Activated CD8-positive, alpha-beta memory T cell treated with anti-CD3 and anti-CD28 coated beads, Interleukin-2, amount 50 U/mL, for 1 hour (primary cell): ENCODE measurements around the gene KIAA0825.

Source experiments
- DNase-seq: peaks from one replicate; pipeline ENCODE4 v3.0.0-alpha.2; 2020; ENCODE audit errors: extremely low read depth

Gene KIAA0825

DNA sequence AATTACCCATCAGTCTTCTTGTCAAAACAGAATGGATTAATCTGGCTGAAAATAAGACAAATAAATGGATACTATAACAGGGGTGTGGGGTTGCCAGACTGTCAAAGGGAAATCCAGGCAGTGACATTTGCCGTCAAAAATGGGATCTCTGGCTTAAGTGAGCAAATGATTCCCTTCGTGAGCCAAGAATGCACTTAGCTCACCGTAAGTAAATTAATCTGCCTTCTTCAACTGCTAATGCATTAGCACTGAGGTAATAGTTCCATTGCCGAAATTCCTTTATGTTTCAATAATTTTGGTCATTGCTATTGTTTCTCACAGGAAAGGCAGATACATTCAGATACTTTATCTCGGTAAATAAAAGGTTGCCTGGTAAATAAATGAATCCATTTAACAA lies 377.8 kb downstream of the KIAA0825 start:
- no peak for DNase-seq

DNA sequence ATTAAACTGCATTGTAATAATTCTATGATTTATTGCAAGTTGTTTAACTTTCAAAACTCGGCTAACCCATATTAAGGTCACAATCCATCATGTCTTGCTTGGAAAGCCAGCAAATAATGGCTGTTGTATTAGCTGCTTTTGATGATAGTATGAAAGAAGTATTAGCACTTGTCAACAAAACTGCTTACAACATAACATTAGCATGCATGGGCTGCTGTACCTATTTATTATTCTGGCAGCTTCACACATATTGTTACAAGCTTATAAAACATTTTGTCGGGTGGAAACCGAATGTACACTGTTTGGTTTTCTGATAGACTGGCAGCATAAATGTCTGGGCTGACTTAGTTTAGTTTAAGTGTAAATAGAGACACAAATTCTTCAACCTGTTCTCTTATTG lies 378.3 kb downstream of the KIAA0825 start:
- DNase-seq: no peak

DNA sequence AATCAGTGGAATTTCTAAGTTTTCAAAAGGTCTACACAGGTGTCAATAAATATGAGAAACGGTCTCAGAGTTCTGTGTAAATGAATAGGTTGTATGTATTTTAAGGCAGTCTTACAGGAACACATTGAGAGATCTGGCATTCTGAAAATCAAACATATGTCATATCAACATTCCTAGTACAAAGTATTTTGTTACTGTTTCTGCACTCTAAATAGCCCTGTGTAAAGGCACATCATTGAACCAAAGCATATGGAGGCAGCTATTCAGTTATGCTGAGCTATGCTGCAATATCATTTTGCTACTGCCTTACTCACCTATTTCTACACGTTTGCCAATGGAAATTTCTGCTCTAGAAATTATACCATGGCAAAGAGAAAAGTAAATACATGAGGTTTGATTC lies 379.1 kb downstream of the KIAA0825 start:
- DNase-seq: no peak

DNA sequence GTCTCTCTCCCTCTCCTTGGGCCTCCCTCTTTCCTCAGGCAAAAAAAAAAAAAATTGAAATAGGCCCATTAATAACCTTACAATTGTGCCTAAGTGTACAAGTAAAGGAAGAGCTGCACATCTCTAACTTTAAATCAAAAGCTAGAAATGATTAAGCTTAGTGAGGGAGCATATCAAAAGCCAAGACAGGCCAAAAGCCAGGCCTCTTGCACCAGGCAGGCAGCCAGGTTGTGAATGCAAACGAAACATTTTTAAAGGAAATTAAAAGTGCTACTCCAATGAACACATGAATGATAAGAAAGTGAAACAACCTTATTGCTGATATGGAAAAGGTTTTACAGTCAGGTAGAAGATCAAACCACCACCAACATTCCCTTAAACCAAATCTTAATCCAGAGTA lies 383.4 kb downstream of the KIAA0825 start:
- DNase-seq: no peak

DNA sequence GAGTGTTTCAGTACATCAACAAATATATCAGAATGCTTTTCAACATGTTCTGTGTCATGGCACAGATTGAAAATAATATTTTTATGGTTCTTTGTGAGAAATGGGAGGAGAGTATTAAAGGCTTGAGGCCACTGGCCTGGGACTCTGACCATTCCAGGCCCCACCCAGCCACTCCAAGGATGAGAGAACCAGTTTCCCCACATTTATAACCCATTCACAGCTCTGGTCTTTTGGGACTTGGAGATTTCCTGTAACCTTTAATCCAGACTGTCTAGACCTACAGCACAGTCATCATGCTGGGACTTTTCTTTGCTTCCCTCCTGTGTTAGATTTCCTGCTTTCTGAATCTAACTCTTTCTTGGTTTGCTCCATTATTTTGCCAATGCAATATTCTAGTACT lies 389.6 kb downstream of the KIAA0825 start:
- no peak for DNase-seq

DNA sequence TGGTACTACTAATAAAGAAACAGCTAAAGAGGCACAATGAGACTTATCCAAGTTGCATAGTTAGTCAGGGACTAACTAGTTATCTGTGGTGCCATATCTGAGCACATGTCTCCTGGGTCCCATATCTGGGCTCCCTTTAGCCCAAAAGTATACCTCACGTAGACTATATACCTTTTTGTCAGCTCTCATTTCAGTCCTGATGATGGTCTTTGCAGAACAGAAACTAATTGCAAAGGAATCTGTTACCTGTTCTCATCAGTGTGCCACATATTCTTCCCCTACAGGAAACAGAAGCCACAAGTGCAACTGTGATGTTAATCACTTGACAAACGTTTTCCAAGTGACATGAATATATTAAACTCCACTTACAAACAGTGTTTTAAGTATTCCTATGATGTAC lies 395.2 kb downstream of the KIAA0825 start:
- no peak for DNase-seq

DNA sequence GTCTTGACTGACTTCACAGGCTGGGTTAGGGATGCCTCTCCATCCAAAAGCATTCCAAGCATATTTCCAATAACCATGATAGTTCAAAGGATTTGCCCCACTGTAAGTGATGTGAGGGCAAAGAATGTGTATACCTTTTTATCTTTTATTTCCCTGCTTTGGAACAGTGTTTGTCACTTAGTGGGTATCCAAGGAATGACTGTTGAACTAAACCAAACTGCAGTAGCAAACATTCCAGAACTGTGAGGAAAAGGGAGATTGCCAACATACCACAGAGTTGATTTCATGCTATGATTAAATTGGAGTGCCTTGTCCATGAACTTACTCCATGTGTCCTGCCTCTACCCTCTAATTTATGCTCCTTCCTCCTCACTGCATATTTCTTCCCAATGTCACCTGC lies 400.0 kb downstream of the KIAA0825 start:
- DNase-seq: no peak

DNA sequence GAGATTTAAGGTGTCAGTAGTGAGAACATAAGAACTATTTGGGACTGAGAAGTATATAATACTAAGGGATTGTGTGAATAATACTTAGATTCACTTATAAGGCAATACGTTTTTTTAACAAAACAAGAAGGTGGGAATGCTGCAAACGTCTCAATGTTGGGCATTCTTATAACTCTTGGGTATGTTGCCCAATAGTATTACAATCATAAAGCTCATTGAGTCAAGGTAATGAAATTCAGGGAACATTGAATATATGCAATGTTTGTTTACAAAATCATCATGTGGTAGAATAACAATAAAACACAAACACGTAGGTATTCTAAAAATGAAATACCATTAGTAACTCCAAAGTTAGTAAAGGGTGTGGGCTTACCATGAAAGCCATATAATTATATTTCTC lies 400.7 kb downstream of the KIAA0825 start:
- no peak for DNase-seq

DNA sequence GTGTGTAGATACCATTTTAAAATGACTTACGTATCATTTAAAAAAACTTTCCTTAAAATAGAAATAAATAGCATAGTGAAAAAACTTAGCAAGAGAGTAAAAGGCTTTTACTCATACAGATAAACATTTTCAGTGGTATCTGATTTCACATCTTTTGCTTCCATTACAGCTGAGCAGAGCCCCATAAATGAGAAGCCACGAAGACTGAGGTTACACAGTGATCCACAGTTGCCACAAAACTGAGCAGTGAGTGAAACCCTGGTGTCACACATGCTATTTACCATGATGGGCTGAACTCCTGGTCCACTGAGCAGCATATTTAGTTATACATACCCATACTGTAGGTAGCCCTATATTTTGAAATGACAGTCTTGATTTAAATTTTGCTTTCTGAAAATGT lies 401.2 kb downstream of the KIAA0825 start:
- no peak for DNase-seq

DNA sequence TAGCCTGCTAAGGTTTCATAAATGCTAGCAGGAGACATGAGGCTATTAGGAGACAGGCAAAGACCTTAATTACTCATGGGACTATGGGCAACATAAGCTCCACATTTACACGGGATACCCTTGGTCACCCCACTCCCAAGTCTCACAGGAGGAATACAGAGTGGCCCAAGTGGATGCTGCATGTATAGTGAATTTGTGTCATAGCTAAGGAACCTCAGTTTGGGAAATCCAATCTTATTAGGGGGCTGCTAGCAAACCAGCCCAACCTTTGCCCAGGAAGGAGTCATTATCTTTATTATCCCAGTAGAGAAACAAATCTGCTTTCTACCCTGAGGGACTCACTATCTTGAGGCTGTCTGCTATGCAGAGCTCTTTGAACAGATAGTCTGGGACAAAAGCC lies 405.9 kb downstream of the KIAA0825 start:
- no peak for DNase-seq

DNA sequence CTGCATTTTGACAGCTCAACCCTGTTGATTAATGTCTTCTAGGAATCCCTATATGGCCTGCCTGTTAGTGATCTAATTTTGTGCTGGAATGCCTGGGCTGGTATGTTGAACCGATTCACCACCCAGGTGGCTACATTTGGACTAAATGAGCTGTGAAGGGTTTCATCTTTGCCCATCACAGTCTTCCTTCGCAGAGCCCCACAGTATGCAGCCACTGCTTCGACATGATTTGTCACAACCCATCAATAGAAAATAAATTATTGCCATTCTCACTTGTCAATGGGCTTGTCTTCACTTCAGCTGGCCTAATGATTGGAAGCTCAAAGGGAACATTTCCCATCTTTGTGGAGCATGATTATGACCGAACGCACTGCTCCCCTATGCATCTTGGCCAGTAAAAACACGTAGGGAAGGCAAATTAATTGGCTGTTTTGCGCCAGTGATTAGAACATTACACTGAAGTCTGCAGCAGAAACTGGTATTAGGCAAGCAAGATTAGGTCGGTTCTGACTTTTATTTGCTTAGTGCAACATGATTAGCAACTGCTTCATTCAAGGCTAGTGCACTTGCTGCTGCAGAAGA lies 408.5 kb downstream of the KIAA0825 start:
- DNase-seq: no peak

DNA sequence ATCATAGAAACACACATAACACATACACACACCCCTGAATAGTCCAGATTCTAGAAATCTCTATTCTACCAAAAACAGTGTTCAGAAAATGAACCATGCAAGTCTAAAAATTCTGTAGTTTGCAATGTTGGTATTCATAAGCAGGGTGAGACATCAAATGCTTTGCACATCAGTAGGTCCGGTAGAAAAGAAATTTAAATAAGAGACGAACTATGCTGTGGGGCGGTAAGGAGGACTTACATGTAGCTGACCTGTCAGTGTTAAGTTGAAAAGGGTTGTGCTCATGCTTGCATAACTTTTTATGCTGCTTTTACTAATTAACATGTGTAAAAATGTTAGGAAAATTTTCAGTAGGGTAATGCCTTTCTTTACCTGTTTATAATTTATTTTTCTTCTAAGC lies 409.1 kb downstream of the KIAA0825 start:
- DNase-seq: no peak

DNA sequence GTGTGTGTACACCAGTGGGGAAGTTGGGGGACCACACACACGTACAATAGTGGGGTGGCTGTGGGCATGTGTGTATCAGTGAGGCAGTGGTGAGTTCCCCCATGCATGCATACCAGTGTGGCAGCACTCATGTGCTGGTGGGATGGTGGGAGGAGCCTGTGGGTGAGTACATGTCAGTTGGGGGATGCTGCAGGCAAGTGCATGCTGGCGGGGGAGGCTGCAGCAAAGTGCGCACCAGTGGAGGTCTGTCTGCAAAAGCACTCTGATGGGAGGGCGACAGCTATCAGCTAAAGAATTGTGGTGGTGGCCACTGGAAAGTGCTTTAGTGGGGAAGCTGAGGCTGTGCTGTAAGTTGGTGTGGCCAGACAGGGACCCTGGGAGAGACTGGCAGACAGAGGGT lies 418.8 kb downstream of the KIAA0825 start:
- no peak for DNase-seq

DNA sequence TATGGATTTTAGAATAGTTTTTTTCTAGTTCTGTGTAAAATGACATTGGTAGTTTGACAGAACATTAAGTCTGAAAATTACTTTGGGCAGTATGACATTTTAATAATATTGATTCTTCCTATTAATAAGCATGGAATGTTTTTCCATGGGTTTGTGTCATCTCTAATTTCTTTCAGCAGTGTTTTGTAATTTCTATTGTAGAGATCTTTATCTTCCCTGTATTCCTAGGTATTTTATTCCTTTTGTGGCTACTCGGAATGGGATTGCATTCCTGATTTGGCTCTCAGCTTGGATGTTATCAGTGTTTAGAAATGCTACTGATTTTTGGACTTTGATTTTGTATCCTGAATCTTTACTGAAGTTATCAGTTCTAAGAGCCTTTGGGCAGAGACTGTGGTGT lies 420.4 kb downstream of the KIAA0825 start:
- DNase-seq: no peak

DNA sequence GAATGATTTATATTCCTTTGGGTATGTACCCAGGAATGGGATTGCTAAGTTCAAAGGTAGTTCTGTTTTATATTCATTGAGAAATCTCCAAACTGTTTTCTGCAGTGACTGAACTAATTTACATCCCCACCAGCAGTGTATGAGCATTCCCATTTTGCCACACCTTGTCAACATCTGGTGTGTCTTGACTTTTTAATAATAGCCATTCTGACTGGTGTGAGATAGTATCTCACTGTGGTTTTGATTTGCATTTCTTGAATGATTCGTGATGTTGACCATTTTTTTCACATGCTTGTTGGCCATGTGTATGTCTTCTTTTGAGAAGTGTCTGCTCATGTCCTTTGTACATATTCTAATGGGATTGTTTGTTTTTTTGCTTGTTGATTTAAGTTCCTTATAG lies 421.5 kb downstream of the KIAA0825 start:
- DNase-seq: no peak

DNA sequence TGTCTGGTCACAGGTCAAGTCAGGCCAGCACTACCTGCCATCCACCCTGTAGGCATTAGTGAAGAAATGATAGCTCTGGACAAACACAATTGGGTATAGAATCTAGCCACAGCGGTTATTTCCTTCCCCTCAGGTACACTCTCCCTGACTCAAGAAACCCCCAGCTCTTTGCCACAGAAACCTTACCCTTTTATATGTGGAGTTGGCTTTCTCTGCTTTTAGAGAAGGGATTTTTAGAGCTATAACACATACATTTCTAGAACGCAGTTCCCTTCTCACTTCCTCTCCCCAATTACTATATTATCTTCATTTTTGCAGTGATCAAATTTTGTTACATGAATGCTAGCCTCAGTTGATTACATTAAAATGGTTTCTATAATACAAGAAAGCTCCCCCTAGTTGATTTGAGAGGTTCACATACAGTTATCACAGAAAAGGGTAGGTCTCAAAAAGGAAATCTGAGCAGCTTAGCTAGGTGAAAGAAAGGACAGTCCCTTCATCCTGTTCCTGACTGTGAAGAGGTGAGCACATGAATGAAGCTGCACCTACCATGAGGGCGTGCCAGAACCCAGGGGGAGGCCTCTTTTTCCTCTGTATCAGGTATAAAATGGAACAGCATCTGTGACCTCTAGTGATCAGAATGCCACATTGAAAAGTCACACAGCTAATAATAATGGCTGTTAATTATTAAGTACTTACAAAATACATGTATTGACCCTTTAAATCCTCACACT lies 425.6 kb downstream of the KIAA0825 start:
- DNase-seq: no peak

DNA sequence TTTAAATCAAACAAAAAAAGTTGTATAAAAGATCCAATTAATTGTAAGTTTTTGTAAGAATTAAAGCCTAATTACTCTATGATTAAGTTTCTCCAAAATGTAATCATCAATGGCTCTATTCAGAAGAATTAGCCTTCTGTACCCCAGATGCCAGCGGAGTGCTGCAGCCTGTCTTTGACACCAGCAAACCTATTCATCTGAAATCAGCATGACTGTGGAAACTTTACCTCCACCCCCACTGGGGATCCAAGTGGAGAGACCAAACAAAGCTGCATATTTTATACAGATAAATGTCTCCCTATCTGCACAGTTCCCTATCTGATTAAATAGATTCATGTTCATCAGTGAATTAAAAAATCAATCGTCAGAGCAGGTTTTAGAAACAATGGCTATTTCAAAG lies 426.8 kb downstream of the KIAA0825 start:
- no peak for DNase-seq

DNA sequence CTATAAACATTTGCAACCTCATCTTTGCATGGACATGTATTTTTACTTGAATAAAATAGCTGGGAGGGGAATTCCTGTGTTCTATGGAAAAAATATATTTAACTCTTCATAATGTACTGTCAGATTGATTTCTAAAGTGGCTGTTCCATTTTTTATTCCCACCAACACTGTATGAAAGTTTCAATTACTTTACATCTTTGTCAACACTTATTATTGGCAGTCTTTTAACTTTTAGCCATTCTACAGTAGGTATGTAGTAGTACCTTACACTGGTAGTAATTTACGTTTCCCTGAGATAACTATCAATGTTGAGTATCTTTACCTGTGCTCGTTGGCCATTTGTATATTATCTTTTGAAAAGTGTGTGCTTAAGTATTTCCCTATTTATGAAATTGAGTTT lies 429.7 kb downstream of the KIAA0825 start:
- DNase-seq: no peak

DNA sequence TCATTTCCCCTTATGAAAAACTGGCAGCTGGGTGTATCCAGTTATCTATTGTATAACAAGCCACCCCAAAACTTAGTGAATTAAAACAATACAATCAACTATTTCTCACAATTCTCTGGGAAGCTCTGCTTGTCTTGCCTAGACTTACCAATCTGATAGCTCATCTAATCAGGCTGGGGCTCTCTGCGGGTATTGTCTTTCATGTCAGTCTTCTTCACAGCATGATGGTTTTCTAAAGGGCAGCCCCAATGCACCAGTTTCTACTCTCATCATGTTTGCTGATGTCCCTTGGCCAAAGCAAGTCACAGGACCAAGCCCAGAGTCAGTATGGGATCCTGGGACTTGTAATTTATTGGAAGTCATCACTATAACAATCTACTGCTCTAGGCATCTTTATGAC lies 433.5 kb downstream of the KIAA0825 start:
- DNase-seq: no peak

DNA sequence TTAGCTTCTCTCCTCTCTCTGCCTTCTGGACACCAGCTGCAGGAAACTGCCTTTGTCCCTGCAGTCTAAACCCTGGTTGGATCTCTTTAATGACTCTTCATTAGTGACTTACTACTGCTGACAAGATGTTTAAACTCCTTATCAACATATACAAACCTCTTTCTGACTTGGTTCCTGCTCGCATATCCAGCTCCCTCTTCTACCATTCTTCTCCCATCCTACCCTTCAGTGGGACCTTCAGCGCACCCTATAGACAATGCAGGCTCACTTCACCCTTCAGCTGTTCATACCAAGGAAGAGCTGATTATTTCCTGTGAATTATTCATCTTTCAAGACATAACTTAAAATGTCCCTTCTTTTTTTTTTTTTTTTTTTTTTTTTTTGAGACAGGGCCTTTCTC lies 436.5 kb downstream of the KIAA0825 start:
- DNase-seq: no peak

DNA sequence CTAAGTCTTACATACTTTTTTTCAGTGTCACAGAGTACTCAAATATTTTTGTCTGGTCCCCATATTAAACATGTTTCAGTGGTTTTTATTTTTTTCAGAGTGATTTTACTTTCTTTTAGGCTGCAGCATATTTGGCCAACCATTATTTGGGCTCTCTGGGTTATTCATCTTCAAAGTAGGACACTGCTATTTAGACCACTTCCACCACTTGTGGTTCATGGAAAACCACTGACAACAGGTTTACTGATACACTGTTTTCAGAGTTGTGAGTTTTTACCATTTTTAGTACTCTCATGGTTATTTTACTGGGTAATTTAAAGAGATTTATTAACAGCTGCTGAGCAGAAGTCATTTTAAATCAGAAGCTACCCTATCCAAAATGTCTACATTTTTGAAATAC lies 437.6 kb downstream of the KIAA0825 start:
- no peak for DNase-seq

DNA sequence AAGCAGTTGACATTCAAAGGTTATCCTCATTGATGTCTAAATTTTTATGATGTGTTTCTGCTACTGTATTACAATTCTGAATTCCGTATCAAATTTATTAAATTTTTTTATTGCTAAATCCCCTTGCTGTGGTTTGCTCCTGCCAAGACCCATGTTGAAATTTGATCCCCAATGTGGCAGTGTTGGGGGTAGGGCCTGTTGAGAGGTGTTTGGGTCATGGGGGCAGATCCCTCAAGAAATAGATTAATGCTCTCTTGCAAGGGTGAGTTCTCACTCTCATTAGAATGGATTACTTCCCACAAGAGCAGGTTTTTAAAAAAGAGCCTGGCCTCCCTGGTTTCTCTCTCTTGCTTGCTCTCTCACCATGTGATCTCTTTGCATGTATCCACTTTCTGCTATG lies 442.5 kb downstream of the KIAA0825 start:
- no peak for DNase-seq

DNA sequence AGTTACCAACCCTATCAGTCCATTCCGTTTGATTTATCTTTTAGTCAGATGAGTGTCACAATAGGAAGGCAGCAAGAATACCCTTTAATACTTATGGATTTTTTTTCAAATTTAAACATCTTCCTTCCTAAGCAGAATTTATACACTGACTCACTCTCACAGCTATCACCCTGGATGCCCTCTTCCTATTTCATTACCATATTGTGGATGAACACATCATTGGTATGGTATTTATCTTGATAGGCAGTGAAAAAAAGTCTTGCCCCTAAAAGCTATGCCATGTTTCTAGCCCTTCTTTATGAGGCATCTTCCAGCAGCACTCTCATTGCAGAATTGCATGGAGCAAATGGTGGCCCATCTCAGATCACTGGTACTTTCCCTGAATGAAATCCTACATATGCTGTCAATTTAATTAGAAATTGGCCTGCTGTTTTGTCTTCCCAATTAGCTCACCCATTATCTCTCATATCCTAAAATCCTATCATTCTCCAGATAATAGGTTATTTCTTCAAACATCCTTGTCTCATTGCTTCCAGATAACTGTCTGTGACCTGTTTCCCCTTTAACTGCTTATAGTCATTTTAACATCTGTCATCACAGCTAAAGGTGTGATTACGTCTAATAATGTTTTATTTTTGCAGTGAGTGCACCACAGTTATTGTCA lies 443.5 kb downstream of the KIAA0825 start:
- DNase-seq: no peak

DNA sequence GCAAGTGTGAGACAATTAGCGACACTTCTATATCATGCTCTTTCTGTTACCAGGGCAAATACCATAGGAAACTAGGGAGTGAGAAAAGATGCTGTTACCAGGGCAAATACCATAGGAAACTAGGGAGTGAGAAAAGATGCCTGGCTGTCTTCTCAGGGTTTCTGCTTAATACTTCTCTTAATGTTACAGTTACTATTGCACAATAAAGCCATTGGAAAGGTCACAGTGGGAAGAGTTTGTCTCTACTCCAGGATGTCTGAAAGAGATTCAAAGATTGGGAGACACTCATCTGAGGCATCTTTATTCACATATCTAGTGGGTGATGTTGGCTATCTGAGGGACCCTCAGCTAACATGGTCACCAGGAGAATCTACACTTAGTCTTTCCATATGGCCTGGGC lies 445.3 kb downstream of the KIAA0825 start:
- no peak for DNase-seq
